ENCODE results near the gene ANKDD1B. TPM values are rescaled to one million over a fixed set of nuclear protein-coding genes. Genes with fewer than 3 reads are reported as not detected.
"Not testable (repeated sequence)": the region's sequence is repeated elsewhere in the genome, so short reads cannot be mapped to it uniquely, and the experiment has no call there.

Gene ANKDD1B
- total RNA-seq, 1 donor from 2014 or later, result 1.0 TPM

GRCh38 chr5:75600535-75600934 lies 10.7 kb upstream of the ANKDD1B start:
- ChIA-PET CTCF (no interaction called here), POLR2A (no interaction called here)
- no peak for ATAC-seq (ENCODE audit: low read depth)
- Mint-ChIP-seq H3K27ac (no peak overlapping the region), H3K4me3 (no peak overlapping the region), H3K27me3 (no peaks in the 10 kb centered on the region), H3K4me1 (no peaks in the 10 kb centered on the region), H3K36me3 (ENCODE audit: low read depth) (peaks cover 52% of the 10 kb centered on the region), H3K9me3 (no peaks in the 10 kb centered on the region)
- no peak for TF ChIP-seq CTCF (IDR thresholded peaks at IDR 0.05)
- intact Hi-C loops (cut with micrococcal nuclease), result no loop called here
- no peak for DNase-seq

- POLR2A ChIA-PET, result no interaction called here
- ATAC-seq (ENCODE audit: low read depth), result no peak
- no peak overlapping the region for H3K27ac Mint-ChIP-seq
- no peak for DNase-seq
- CTCF ChIA-PET, result no interaction called here
- intact Hi-C loops (cut with micrococcal nuclease), result no loop called here
- H3K4me3 Mint-ChIP-seq, result no peak overlapping the region
- H3K36me3 Mint-ChIP-seq (ENCODE audit: low read depth), result peaks cover 43% of the 10 kb centered on the region
- no peaks in the 10 kb centered on the region for H3K27me3 Mint-ChIP-seq
- H3K9me3 Mint-ChIP-seq, result no peaks in the 10 kb centered on the region
- TF ChIP-seq CTCF (IDR thresholded peaks at IDR 0.05), result no peak
- H3K4me1 Mint-ChIP-seq, result no peaks in the 10 kb centered on the region
Observed at GRCh38 chr5:75601567-75601966, 9.7 kb upstream of the ANKDD1B start.

GRCh38 chr5:75601996-75602395 lies 9.3 kb upstream of the ANKDD1B start:
- intact Hi-C loops (cut with micrococcal nuclease), result no loop called here
- Mint-ChIP-seq H3K4me1 (peaks cover 4% of the 10 kb centered on the region), H3K9me3 (no peaks in the 10 kb centered on the region), H3K4me3 (no peak overlapping the region), H3K36me3 (ENCODE audit: low read depth) (peaks cover 40% of the 10 kb centered on the region), H3K27me3 (no peaks in the 10 kb centered on the region), H3K27ac (no peak overlapping the region)
- POLR2A ChIA-PET, result no interaction called here
- CTCF ChIA-PET, result no interaction called here
- no peak for TF ChIP-seq CTCF (IDR thresholded peaks at IDR 0.05)
- no peak for ATAC-seq (ENCODE audit: low read depth)
- DNase-seq, result no peak

- ChIA-PET POLR2A (no interaction called here), CTCF (no interaction called here)
- intact Hi-C loops (cut with micrococcal nuclease), result no loop called here
- Mint-ChIP-seq H3K9me3 (no peaks in the 10 kb centered on the region), H3K4me3 (no peak overlapping the region), H3K27ac (no peak overlapping the region), H3K4me1 (peaks cover 11% of the 10 kb centered on the region), H3K27me3 (no peaks in the 10 kb centered on the region), H3K36me3 (ENCODE audit: low read depth) (peaks cover 34% of the 10 kb centered on the region)
- no peak for ATAC-seq (ENCODE audit: low read depth)
- no peak for TF ChIP-seq CTCF (IDR thresholded peaks at IDR 0.05)
- DNase-seq, result no peak
Observed at GRCh38 chr5:75603371-75603770, 7.9 kb upstream of the ANKDD1B start.

- Mint-ChIP-seq H3K27me3 (no peaks in the 10 kb centered on the region), H3K4me1 (peaks cover 11% of the 10 kb centered on the region), H3K9me3 (no peaks in the 10 kb centered on the region), H3K36me3 (ENCODE audit: low read depth) (peaks cover 34% of the 10 kb centered on the region), H3K4me3 (no peak overlapping the region), H3K27ac (no peak overlapping the region)
- no peak for ATAC-seq (ENCODE audit: low read depth)
- DNase-seq, result no peak
- POLR2A ChIA-PET, result no interaction called here
- intact Hi-C loops (cut with micrococcal nuclease), result no loop called here
- no peak for TF ChIP-seq CTCF (IDR thresholded peaks at IDR 0.05)
- CTCF ChIA-PET, result no interaction called here
Observed at GRCh38 chr5:75603821-75604220, 7.4 kb upstream of the ANKDD1B start.

GRCh38 chr5:75607341-75607740 lies 3.9 kb upstream of the ANKDD1B start:
- DNase-seq; H3K9me3 Mint-ChIP-seq; CTCF ChIA-PET; H3K27ac Mint-ChIP-seq; ATAC-seq (ENCODE audit: low read depth); H3K4me3 Mint-ChIP-seq: not testable (repeated sequence)
- POLR2A ChIA-PET, result interaction anchor here (0.6 kb wide), 1 partner anchor 19 kb away, joined by 5 read pairs; no protein-coding TSS in a partner anchor
- H3K4me1 Mint-ChIP-seq, result peaks cover 16% of the 10 kb centered on the region
- peaks cover 11% of the 10 kb centered on the region for H3K36me3 Mint-ChIP-seq (ENCODE audit: low read depth)
- peaks cover 11% of the 10 kb centered on the region for H3K27me3 Mint-ChIP-seq
- intact Hi-C loops (cut with micrococcal nuclease), result loop anchor here (5.0 kb wide), 1 partner anchor 60 kb away; no protein-coding TSS in a partner anchor

Measured in activated B cell treated with CpG ODN at 0.5 μM for 24 hours (primary cell).